Pancreas (tissue), 10 donors: ENCODE measurements around the gene GUSB. TPM values are rescaled to one million over a fixed set of nuclear protein-coding genes. Genes with fewer than 3 reads are reported as not detected.

Experiments
- ATAC-seq, 4 donors: fragments of 200-7000 bp; cut with Tn5 transposase; one replicate each; pipeline versions ENCODE4 v1.8.0 to v1.9.1; 2020; ENCODE audit warnings: mild to moderate bottlenecking in 4 of 4, moderate library complexity in 4 of 4
- DNase-seq, 6 donors: peaks; one replicate each; pipeline ENCODE4 v3.0.0-alpha.2; 2020
- FAIRE-seq: peaks from 2 replicates; lab custom pipeline; 2012; peaks lifted over from hg19 to GRCh38; lab: Jason Lieb, UNC
- H3K27ac ChIP-seq, 4 donors: fragments of 200-600 bp; sonication (generic); 1 replicate in 3 of 4; 2 replicates in 1 of 4; pipeline versions ENCODE4 v1.5.0 to v1.8.0; 2020
- H3K27me3 ChIP-seq, 4 donors: fragments of 200-600 bp; one replicate each; pipeline ENCODE4 v1.8.0; 2021
- H3K36me3 ChIP-seq, 3 donors: fragments of 200-600 bp; sonication (generic) in 1 of 3; one replicate each; pipeline versions ENCODE4 v1.5.0 to v1.8.0; 2020 to 2021
- H3K4me1 ChIP-seq, 3 donors: fragments of 200-600 bp; one replicate each; pipeline ENCODE4 v1.8.0; 2021
- H3K4me3 ChIP-seq, 4 donors: fragments of 200-600 bp; sonication (generic) in 2 of 4; one replicate each; pipeline versions ENCODE4 v1.5.0 to v1.8.0; 2020 to 2021
- H3K9me3 ChIP-seq, 4 donors: fragments of 200-600 bp; one replicate each; pipeline ENCODE4 v1.8.0; 2021
- CTCF ChIP-seq, 4 donors: fragments of 200-600 bp; sonication (generic) in 3 of 4; IDR thresholded peaks; one replicate each; pipeline versions ENCODE4 v1.5.0 to v1.8.0; 2021; ENCODE audit warnings: antibody characterized with exemption in 4 of 4
- WGBS, 2 donors: extraction: QIAGEN DNeasy Blood & Tissue Kit; methylation state at CpG; one replicate each; pipeline ENCODE4 v1.1.7; 2013; 5-methylcytosine and 5-hydroxymethylcytosine counted together
- intact Hi-C, 3 donors: fragments of 100-400 bp; cut with DNase I; formaldehyde crosslinking; loops; one replicate each; pipeline versions ENCODE4 v1.11.1 to v1.14.2; 2022
- polyA plus RNA-seq, 2 donors: library from polyadenylated mRNA; stranded (reverse); fragments of 200-250 nt; gene quantifications; one replicate each; pipeline ENCODE4 v1.2.3, GENCODE V29; 2013
- total RNA-seq, 6 donors: library from RNA; stranded (reverse); fragmentation: NEBNext Ultra II Directional in 4 of 6; extraction: Animal tissue kit (Norgen Biotek cat#: 25700) in 4 of 6; gene quantifications; one replicate each; pipeline versions ENCODE4 v1.2.1 to v1.2.4, GENCODE V29; 2021 to 2023
- donor health status: healthy with polysubstance abuse.
- donor health status: DM: no; HTN: no; CAD: no; lungs with moderate emphysema.
- donor health status: DM: no; HTN: no; CAD: no.
- donor health status: control.
- donor health status: control.
- donor health status: Bipolar disorder and iron deficiency.
- donor health status: DM: yes; HTN: yes; CAD: no.
- donor health status: DM: no; HTN: no; CAD: no.
- donor health status: DM: no; HTN: no; CAD: no.
- donor health status: DM: yes; HTN: yes; CAD: no.

Gene GUSB
- total and polyA plus RNA-seq, 8 donors = 21.5 to 69.8 (median 28.8) TPM

GRCh38 chr7:65915921-65916657 is 65.9 kb downstream of the GUSB start:
- Histone ChIP-seq H3K27me3 (no peaks in the 10 kb centered on the region), H3K4me3 (no peak overlapping the region), H3K4me1 (no peaks in the 10 kb centered on the region), H3K9me3 (no peaks in the 10 kb centered on the region), H3K36me3 (peaks cover 0 to 7% (median 0%) of the 10 kb centered on the region in 3 donors), H3K27ac (no peak overlapping the region)
- ATAC-seq = no peak
- no peak for FAIRE-seq
- 96 to 98% methylated on average over 8 of the region's 8 CpGs for whole genome bisulfite sequencing, 2 donors
- no peak for TF ChIP-seq CTCF (IDR thresholded peaks at IDR 0.05)
- DNase-seq = no peak
- intact Hi-C loops = no loop called here

GRCh38 chr7:65912237-65912636 is 69.8 kb downstream of the GUSB start:
- Histone ChIP-seq H3K4me3 (no peak overlapping the region), H3K9me3 (no peaks in the 10 kb centered on the region), H3K4me1 (peaks cover 7 to 25% (median 9%) of the 10 kb centered on the region in 3 donors), H3K27me3 (no peaks in the 10 kb centered on the region), H3K27ac (no peak overlapping the region), H3K36me3 (no peaks in the 10 kb centered on the region)
- FAIRE-seq (no peak), DNase-seq (no peak), ATAC-seq (no peak)
- WGBS, 2 donors = 94 to 95% methylated on average over 7 of the region's 7 CpGs
- TF ChIP-seq CTCF (IDR thresholded peaks at IDR 0.05) = no peak
- intact Hi-C loops = no loop called here

Other genes with a start within 250 kb of the GUSB start
- gene VKORC1L1, start 109.1 kb downstream of the GUSB start, total RNA-seq = 10 to 100 TPM in 3 of 6 donors, 1 to 10 TPM in 3; 6.0 to 12.0 (median 9.6) TPM
- 1 to 10 TPM; 3.4 to 7.3 TPM for gene VKORC1L1, start 109.1 kb downstream of the GUSB start, polyA plus RNA-seq
- 10 to 100 TPM; 15.6 to 27.7 (median 24.4) TPM for gene ASL, start 93.6 kb upstream of the GUSB start, total RNA-seq
- 10 to 100 TPM; 43.8 to 63.2 TPM for gene ASL, start 93.6 kb upstream of the GUSB start, polyA plus RNA-seq
- gene CRCP, start 132.6 kb upstream of the GUSB start, total RNA-seq = 10 to 100 TPM; 17.1 to 28.2 (median 19.0) TPM
- 10 to 100 TPM; 12.9 to 13.5 TPM for gene CRCP, start 132.6 kb upstream of the GUSB start, polyA plus RNA-seq
- 10 to 100 TPM in 2 of 6 donors, 1 to 10 TPM in 4; 4.3 to 18.5 (median 6.3) TPM for gene TPST1, start 223.1 kb upstream of the GUSB start, total RNA-seq
- gene TPST1, start 223.1 kb upstream of the GUSB start, polyA plus RNA-seq = 1 to 10 TPM; 3.3 to 9.6 TPM